B cell (primary cell): Measurements from ENCODE around the gene EVPL. TPM values are rescaled to one million over a fixed set of nuclear protein-coding genes. Genes with fewer than 3 reads are reported as not detected.

Experiments used
- ATAC-seq: fragments of 200-7000 bp; cut with Tn5 transposase; one replicate; pipeline ENCODE4 v1.10.0; 2021; ENCODE audit warnings: low read depth, mild to moderate bottlenecking, moderate number of reproducible peaks, moderate library complexity
- CTCF ChIA-PET: fragments of 350-600 bp; sonication (Branson Sonifier 250); formaldehyde crosslinking; loops from one replicate; lab custom pipeline; 2021; ENCODE audit warnings: antibody characterized with exemption, inconsistent platforms; lab: Charles Lee
- POLR2A ChIA-PET: fragments of 350-600 bp; sonication (Branson Sonifier 250); formaldehyde crosslinking; loops from one replicate; lab custom pipeline; 2021; ENCODE audit warnings: antibody characterized with exemption; lab: Charles Lee
- DNase-seq: peaks from one replicate; pipeline ENCODE4 v3.0.0; 2013
- H2AFZ ChIP-seq: 2 replicates; pipeline ENCODE4 v1.6.1; 2012; ENCODE audit warnings: mild to moderate bottlenecking, low read depth, low read length; ENCODE audit not compliant: insufficient read depth, poor library complexity, severe bottlenecking
- H3K27ac ChIP-seq, 2 donors: 1 replicate in 1 of 2; 2 replicates in 1 of 2; pipeline ENCODE4 v1.5.1; 2012 to 2013; ENCODE audit warnings: low read length in 2 of 2, mild to moderate bottlenecking in 2 of 2, moderate library complexity in 1 of 2
- H3K27me3 ChIP-seq, 4 experiments: fragments of 200-600 bp in 1 of 4; sonication (generic) in 1 of 4; replicated peaks in 1 of 4; 1 replicate in 2 of 4; 2 replicates in 2 of 4; pipeline versions ENCODE4 v1.6.1 to v1.7.0; 2013 to 2016; ENCODE audit warnings: low read length in 3 of 4, mild to moderate bottlenecking in 2 of 4, mixed read lengths in 1 of 4, moderate library complexity in 1 of 4; ENCODE audit not compliant: insufficient read depth in 4 of 4, control insufficient read depth in 3 of 4; ENCODE audit errors: control extremely low read depth in 1 of 4
- H3K36me3 ChIP-seq, 2 experiments: replicated peaks in 1 of 2; 1 replicate in 1 of 2; 2 replicates in 1 of 2; pipeline versions ENCODE4 v1.6.1 to v1.7.1; 2013; ENCODE audit warnings: low read length in 1 of 2; ENCODE audit not compliant: insufficient read depth in 2 of 2, control insufficient read depth in 1 of 2; ENCODE audit errors: control extremely low read depth in 1 of 2, extremely low read depth in 1 of 2
- H3K4me1 ChIP-seq, 2 donors: fragments of 200-600 bp in 1 of 2; sonication (generic) in 1 of 2; 1 replicate in 1 of 2; 2 replicates in 1 of 2; pipeline versions ENCODE4 v1.5.1 to v1.6.1; 2013 to 2017; ENCODE audit warnings: low read length in 2 of 2; ENCODE audit not compliant: control insufficient read depth in 2 of 2, insufficient read depth in 2 of 2
- H3K4me2 ChIP-seq: replicated peaks from 2 replicates; pipeline ENCODE3; 2012; ENCODE audit warnings: mild to moderate bottlenecking, low read depth, low read length; ENCODE audit not compliant: poor library complexity, severe bottlenecking
- H3K4me3 ChIP-seq, 5 experiments: fragments of 200-600 bp in 1 of 5; sonication (generic) in 1 of 5; 1 replicate in 3 of 5; 2 replicates in 2 of 5; pipeline versions ENCODE4 v1.5.1 to v1.7.0; 2011 to 2016; ENCODE audit warnings: low read length in 4 of 5, mild to moderate bottlenecking in 4 of 5, low read depth in 2 of 5, control low read depth in 1 of 5, moderate library complexity in 1 of 5; ENCODE audit not compliant: insufficient read depth in 1 of 5; ENCODE audit errors: control extremely low read depth in 1 of 5, extremely low read depth in 1 of 5
- H3K79me2 ChIP-seq: fragments of 200-600 bp; sonication (generic); one replicate; pipeline ENCODE4 v1.6.0; 2016; ENCODE audit warnings: low read length; ENCODE audit not compliant: control insufficient read depth, insufficient read depth
- H3K9ac ChIP-seq: fragments of 200-600 bp; sonication (generic); 2 replicates; pipeline ENCODE4 v1.6.1; 2017; ENCODE audit warnings: mild to moderate bottlenecking, low read length, moderate library complexity
- H3K9me3 ChIP-seq, 3 donors: one replicate each; pipeline versions ENCODE4 v1.6.1 to v1.7.1; 2013; ENCODE audit warnings: low read length in 2 of 3; ENCODE audit not compliant: control insufficient read depth in 2 of 3, insufficient read depth in 1 of 3; ENCODE audit errors: control extremely low read depth in 1 of 3
- H4K20me1 ChIP-seq: 2 replicates; pipeline ENCODE4 v1.6.0; 2012; ENCODE audit warnings: mild to moderate bottlenecking, low read length; ENCODE audit not compliant: insufficient read depth, control insufficient read depth, poor library complexity, severe bottlenecking
- H3K27ac Mint-ChIP-seq: one replicate; pipeline ENCODE4 v1.8.0; 2021; ENCODE audit warnings: mixed read lengths
- H3K27me3 Mint-ChIP-seq: one replicate; pipeline ENCODE4 v1.8.0; 2021; ENCODE audit warnings: mixed read lengths
- H3K4me1 Mint-ChIP-seq: one replicate; pipeline ENCODE4 v1.8.0; 2021; ENCODE audit warnings: mixed read lengths
- H3K4me3 Mint-ChIP-seq: one replicate; pipeline ENCODE4 v1.8.0; 2021; ENCODE audit warnings: mixed read lengths
- H3K9me3 Mint-ChIP-seq: one replicate; pipeline ENCODE4 v1.8.0; 2022; ENCODE audit warnings: mixed read lengths; ENCODE audit not compliant: insufficient read depth
- CTCF ChIP-seq: fragments of 200-600 bp; IDR thresholded peaks from one replicate; pipeline ENCODE4 v1.8.0; 2022; ENCODE audit warnings: antibody characterized with exemption, mild to moderate bottlenecking
- EZH2 ChIP-seq: IDR thresholded peaks from 2 replicates; pipeline ENCODE4 v1.6.1; 2012; ENCODE audit warnings: borderline replicate concordance, low read depth, mild to moderate bottlenecking, moderate library complexity, low read length; ENCODE audit not compliant: insufficient read depth, poor library complexity, severe bottlenecking
- WGBS: methylation state at CpG from one replicate; pipeline ENCODE4 v1.1.5; 2013; ENCODE audit warnings: missing lambda C conversion rate; ENCODE audit not compliant: insufficient coverage; 5-methylcytosine and 5-hydroxymethylcytosine counted together
- intact Hi-C: fragments of 100-400 bp; cut with micrococcal nuclease; formaldehyde crosslinking; loops from one replicate; pipeline ENCODE4 v1.10.0; 2022
- polyA plus RNA-seq: library from polyadenylated mRNA; depleted of rRNA; stranded (reverse); fragments of >200 nt; gene quantifications from 2 replicates; pipeline ENCODE4 v1.2.3, GENCODE V29; 2012
- total RNA-seq, 2 donors: library from RNA; stranded (reverse); fragments of 120-200 nt in 1 of 2; gene quantifications; 1 replicate in 1 of 2; 2 replicates in 1 of 2; pipeline versions ENCODE4 v1.2.3 to v1.2.4, GENCODE V29; 2013 to 2022

The EVPL gene
- total and polyA plus RNA-seq, 2 donors (not counting 1 experiment from before 2014, with no cell fraction given): not detected

GRCh38 chr17:76014100-76014924, 12.8 kb downstream of the EVPL start:
- intact Hi-C loops: no loop called here
- ChIA-PET POLR2A (interaction anchor here (0.5 kb wide), 1 partner anchor 356 kb away, joined by 3 read pairs; no protein-coding TSS in a partner anchor), CTCF (interaction anchor here (0.5 to 4.3 kb wide), 47 partner anchors 8 to 1667 kb away, joined by 3 to 59 read pairs (median 4); partner anchors contain the start of genes CDK3, FBF1, SMIM5 and UBALD2)
- H2AFZ ChIP-seq: peak overlapping the region; percentile 43
- H3K9ac ChIP-seq: no peak overlapping the region
- no peaks in the 10 kb centered on the region for H3K9me3 ChIP-seq
- no peaks in the 10 kb centered on the region for H4K20me1 ChIP-seq
- DNase-seq (peak; percentile 83), ATAC-seq (peak; percentile 98)
- peak; percentile 98 for TF ChIP-seq CTCF
- TF ChIP-seq EZH2: no peak
- H3K27me3 ChIP-seq: peaks cover 0 to 7% (median 2%) of the 10 kb centered on the region in 4 experiments
- H3K4me1 Mint-ChIP-seq: no peaks in the 10 kb centered on the region
- H3K4me3 Mint-ChIP-seq: no peak overlapping the region
- peak overlapping the region; percentile 56 for H3K27ac Mint-ChIP-seq
- H3K4me3 ChIP-seq: no peak overlapping the region
- H3K4me1 ChIP-seq: peaks cover 0 to 7% of the 10 kb centered on the region in 2 donors
- no peaks in the 10 kb centered on the region for H3K36me3 ChIP-seq
- H3K27ac ChIP-seq: no peak overlapping the region
- 28% methylated on average over 18 of the region's 19 CpGs for WGBS
- H3K4me2 ChIP-seq: peak overlapping the region; percentile 27
- no peaks in the 10 kb centered on the region for H3K79me2 ChIP-seq
- no peaks in the 10 kb centered on the region for H3K9me3 Mint-ChIP-seq
- H3K27me3 Mint-ChIP-seq: no peaks in the 10 kb centered on the region

- no peak overlapping the region for H3K27ac Mint-ChIP-seq
These were observed 13.7 kb downstream of the EVPL start for GRCh38 chr17:76013377-76013932.

More at GRCh38 chr17:76013377-76013932, 13.7 kb downstream of the EVPL start:
- DNase-seq (no peak), ATAC-seq (no peak)
- H3K9ac ChIP-seq: no peak overlapping the region
- 91% methylated on average over 15 of the region's 15 CpGs for WGBS
- H4K20me1 ChIP-seq: no peaks in the 10 kb centered on the region
- TF ChIP-seq EZH2 (no peak), CTCF (no peak)
- no peaks in the 10 kb centered on the region for H3K27me3 Mint-ChIP-seq
- intact Hi-C loops: no loop called here
- ChIA-PET POLR2A (interaction anchor here (0.5 kb wide), 1 partner anchor 357 kb away, joined by 3 read pairs; no protein-coding TSS in a partner anchor), CTCF (interaction anchor here (0.6 to 4.3 kb wide), 34 partner anchors 9 to 777 kb away, joined by 3 to 59 read pairs (median 4); partner anchors contain the start of genes CDK3, FBF1 and SMIM5)
- H3K27me3 ChIP-seq: peaks cover 0 to 7% (median 2%) of the 10 kb centered on the region in 4 experiments
- no peaks in the 10 kb centered on the region for H3K36me3 ChIP-seq
- no peak overlapping the region for H3K4me3 ChIP-seq
- H3K9me3 ChIP-seq: no peaks in the 10 kb centered on the region
- H2AFZ ChIP-seq: no peak overlapping the region
- H3K4me1 ChIP-seq: peaks cover 0 to 7% of the 10 kb centered on the region in 2 donors
- H3K4me2 ChIP-seq: no peak overlapping the region
- H3K27ac ChIP-seq: no peak overlapping the region
- no peaks in the 10 kb centered on the region for H3K4me1 Mint-ChIP-seq
- H3K9me3 Mint-ChIP-seq: no peaks in the 10 kb centered on the region
- no peak overlapping the region for H3K4me3 Mint-ChIP-seq
- H3K79me2 ChIP-seq: no peaks in the 10 kb centered on the region
